Cardiac fibroblast (primary cell): ENCODE results near the gene CYB5A.
A peak's percentile ranks its signal among the peaks of the same experiment; 100 is the strongest.

Experiments used
- DNase-seq, 2 donors: peaks; one replicate each; pipeline versions ENCODE4 v3.0.0 to v3.0.0-alpha.2; 2010; ENCODE audit warnings: low read depth in 2 of 2
- H3K4me3 ChIP-seq, 2 donors: replicated peaks in 1 of 2; 1 replicate in 1 of 2; 2 replicates in 1 of 2; pipeline ENCODE4 v1.5.1; 2011; ENCODE audit warnings: low read depth in 2 of 2, low read length in 2 of 2, mild to moderate bottlenecking in 2 of 2, moderate library complexity in 1 of 2
- TF ChIP-seq, protein P1 (sequence below): IDR thresholded peaks from one replicate; pipeline ENCODE4 v1.5.1; 2011; ENCODE audit warnings: low read depth, mild to moderate bottlenecking, low read length, inconsistent platforms

CYB5A gene

GRCh38 chr18:74221081-74221480 is 70.7 kb downstream of the CYB5A start:
- H3K4me3 ChIP-seq: no peak overlapping the region
- no peak for DNase-seq
- TF ChIP-seq, protein P1, sequence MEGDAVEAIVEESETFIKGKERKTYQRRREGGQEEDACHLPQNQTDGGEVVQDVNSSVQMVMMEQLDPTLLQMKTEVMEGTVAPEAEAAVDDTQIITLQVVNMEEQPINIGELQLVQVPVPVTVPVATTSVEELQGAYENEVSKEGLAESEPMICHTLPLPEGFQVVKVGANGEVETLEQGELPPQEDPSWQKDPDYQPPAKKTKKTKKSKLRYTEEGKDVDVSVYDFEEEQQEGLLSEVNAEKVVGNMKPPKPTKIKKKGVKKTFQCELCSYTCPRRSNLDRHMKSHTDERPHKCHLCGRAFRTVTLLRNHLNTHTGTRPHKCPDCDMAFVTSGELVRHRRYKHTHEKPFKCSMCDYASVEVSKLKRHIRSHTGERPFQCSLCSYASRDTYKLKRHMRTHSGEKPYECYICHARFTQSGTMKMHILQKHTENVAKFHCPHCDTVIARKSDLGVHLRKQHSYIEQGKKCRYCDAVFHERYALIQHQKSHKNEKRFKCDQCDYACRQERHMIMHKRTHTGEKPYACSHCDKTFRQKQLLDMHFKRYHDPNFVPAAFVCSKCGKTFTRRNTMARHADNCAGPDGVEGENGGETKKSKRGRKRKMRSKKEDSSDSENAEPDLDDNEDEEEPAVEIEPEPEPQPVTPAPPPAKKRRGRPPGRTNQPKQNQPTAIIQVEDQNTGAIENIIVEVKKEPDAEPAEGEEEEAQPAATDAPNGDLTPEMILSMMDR: no peak

- no peak overlapping the region for H3K4me3 ChIP-seq
- TF ChIP-seq, protein P1: no peak
- DNase-seq: peak; percentile 30 to 41
These were observed 72.7 kb downstream of the CYB5A start for GRCh38 chr18:74219056-74219455.

DNA sequence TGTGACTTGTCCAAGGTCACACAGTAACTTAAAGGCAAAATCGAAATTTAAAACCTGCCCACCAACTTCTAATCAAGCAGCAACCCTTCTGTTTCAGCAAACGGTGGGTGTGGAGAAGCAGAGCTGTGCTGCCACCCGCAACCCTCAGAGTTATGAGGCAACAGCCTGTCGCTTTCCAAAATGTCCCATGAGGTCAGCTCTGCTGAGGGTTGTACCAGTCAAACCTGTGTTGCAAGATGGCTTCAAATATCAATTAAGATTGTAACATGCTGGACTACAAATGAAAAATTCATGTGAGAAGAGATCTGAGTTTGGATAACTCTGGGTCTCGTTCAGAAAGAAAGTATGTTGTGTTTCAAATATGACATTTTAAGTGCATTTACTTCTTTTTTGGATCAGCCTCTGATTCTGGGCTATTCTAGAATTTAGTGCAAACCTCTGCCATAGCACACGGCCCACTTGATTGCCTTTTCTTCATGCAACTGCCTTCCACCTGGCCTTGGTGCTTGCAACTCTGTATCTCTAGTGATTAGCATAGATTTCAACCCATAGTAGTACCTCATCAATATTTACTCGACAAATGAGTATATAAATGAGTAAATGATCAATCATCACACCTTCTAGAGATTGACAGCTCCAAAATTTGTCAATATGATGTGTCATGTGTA is 74.2 kb downstream of the CYB5A start:
- H3K4me3 ChIP-seq: no peak overlapping the region
- peak in 1 of 2 donors; percentile 10 for DNase-seq
- TF ChIP-seq, protein P1: no peak

DNA sequence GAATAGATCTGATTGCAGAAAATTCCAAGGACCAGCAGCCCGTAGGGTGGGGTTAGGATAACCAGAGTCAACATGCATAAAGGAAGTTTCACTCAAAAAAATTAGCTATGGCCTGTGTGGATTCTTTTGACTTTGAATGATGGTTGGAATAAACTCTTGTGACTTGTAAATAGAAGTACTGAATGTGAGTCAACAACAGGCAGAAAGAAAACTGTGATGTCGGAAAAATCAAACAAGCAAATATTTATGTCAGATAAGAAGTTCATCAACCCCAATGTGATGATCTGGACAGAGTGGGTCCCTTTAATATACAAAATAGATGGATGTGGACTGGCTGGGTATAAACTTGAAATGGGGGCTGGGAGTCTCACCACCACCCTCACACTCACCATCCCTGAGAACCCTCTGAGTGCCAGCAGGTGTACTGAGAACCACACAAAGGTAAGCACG is 75.1 kb downstream of the CYB5A start:
- TF ChIP-seq, protein P1: no peak
- no peak overlapping the region for H3K4me3 ChIP-seq
- no peak for DNase-seq

DNA sequence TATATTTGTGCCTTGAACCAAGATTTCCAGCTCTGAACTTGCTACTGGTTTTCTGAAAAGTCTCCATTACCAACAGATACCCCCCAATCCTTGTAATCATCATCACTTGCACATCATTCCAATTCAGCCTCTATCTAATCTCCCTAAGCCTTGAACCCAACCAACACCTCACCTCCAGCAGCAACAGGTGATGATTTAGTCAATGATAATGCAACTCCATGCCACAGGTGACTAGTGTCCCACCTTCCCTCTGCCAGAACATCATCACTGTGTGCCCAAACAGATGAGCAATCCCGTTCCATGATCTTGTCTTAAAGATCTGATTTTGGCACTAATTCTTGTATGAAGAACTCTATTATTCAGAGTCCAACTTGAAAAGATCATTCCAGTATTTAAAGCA is 75.9 kb downstream of the CYB5A start:
- no peak for DNase-seq
- TF ChIP-seq, protein P1: no peak
- H3K4me3 ChIP-seq: no peak overlapping the region

- TF ChIP-seq, protein P1: no peak
- no peak for DNase-seq
- no peak overlapping the region for H3K4me3 ChIP-seq
These were observed 78.3 kb downstream of the CYB5A start for GRCh38 chr18:74213429-74213828.
